Caco-2 (cell line): ENCODE results near the gene KNDC1. TPM values are rescaled to one million over a fixed set of nuclear protein-coding genes. Genes with fewer than 3 reads are reported as not detected.

Source experiments
- BruUV-seq: library from RNA; stranded (reverse); fragments of 400-500 nt; replicated peaks from 2 replicates; lab custom pipeline; 2021; lab: Mats Ljungman, UMichigan
- CTCF ChIA-PET: fragments of 300-600 bp; sonication (Branson Sonifier 250); formaldehyde crosslinking; loops from one replicate; lab custom pipeline; 2022; ENCODE audit warnings: antibody characterized with exemption; lab: Charles Lee
- POLR2A ChIA-PET: fragments of 300-600 bp; sonication (Branson Sonifier 250); formaldehyde crosslinking; loops from one replicate; lab custom pipeline; 2022; ENCODE audit warnings: antibody characterized with exemption; lab: Charles Lee
- DNase-seq, 2 experiments: peaks; one replicate each; pipeline versions ENCODE4 v3.0.0 to v3.0.0-alpha.2; 2020 to 2022
- H3K27me3 ChIP-seq: replicated peaks from 2 replicates; pipeline ENCODE4 v1.6.0; 2011; ENCODE audit warnings: low read length; ENCODE audit not compliant: control insufficient read depth, insufficient read depth
- H3K36me3 ChIP-seq: 2 replicates; pipeline ENCODE4 v1.5.1; 2011; ENCODE audit warnings: low read length; ENCODE audit not compliant: control insufficient read depth, insufficient read depth
- H3K4me1 ChIP-seq: fragments of 250-450 bp; sonication (Bioruptor Pico); 2 replicates; pipeline ENCODE4 v1.5.1; 2020; ENCODE audit warnings: mild to moderate bottlenecking
- H3K4me3 ChIP-seq: 2 replicates; pipeline ENCODE4 v1.5.1; 2011; ENCODE audit warnings: low read depth, mild to moderate bottlenecking, control low read depth, low read length
- H3K9me3 ChIP-seq: fragments of 250-450 bp; sonication (Bioruptor Pico); 2 replicates; pipeline ENCODE4 v1.5.1; 2020; ENCODE audit warnings: mild to moderate bottlenecking, moderate library complexity
- H3K27ac Mint-ChIP-seq: one replicate; pipeline ENCODE4 v1.8.0; 2022; ENCODE audit warnings: mixed read lengths; ENCODE audit not compliant: unreplicated experiment
- H3K27me3 Mint-ChIP-seq: one replicate; pipeline ENCODE4 v1.8.0; 2022; ENCODE audit warnings: mixed read lengths; ENCODE audit not compliant: insufficient read depth, unreplicated experiment
- H3K36me3 Mint-ChIP-seq: one replicate; pipeline ENCODE4 v1.8.0; 2022; ENCODE audit warnings: mild to moderate bottlenecking, mixed read lengths; ENCODE audit not compliant: insufficient read depth, unreplicated experiment
- H3K4me1 Mint-ChIP-seq: one replicate; pipeline ENCODE4 v1.8.0; 2022; ENCODE audit warnings: low read depth, mixed read lengths; ENCODE audit not compliant: unreplicated experiment
- H3K4me3 Mint-ChIP-seq: one replicate; pipeline ENCODE4 v1.8.0; 2022; ENCODE audit warnings: mild to moderate bottlenecking, moderate library complexity, mixed read lengths; ENCODE audit not compliant: unreplicated experiment
- H3K9me3 Mint-ChIP-seq: one replicate; pipeline ENCODE4 v1.8.0; 2022; ENCODE audit warnings: mixed read lengths; ENCODE audit not compliant: unreplicated experiment
- CTCF ChIP-seq, 2 experiments: fragments of 200-600 bp in 1 of 2; IDR thresholded peaks; 1 replicate in 1 of 2; 2 replicates in 1 of 2; pipeline versions ENCODE4 v1.5.1 to v1.8.0; 2011 to 2022; ENCODE audit warnings: antibody characterized with exemption in 1 of 2, control low read depth in 1 of 2, inconsistent platforms in 1 of 2, low read depth in 1 of 2, low read length in 1 of 2, mild to moderate bottlenecking in 1 of 2, moderate library complexity in 1 of 2; ENCODE audit not compliant: insufficient read depth in 1 of 2, severe bottlenecking in 1 of 2, unreplicated experiment in 1 of 2
- intact Hi-C: fragments of 100-400 bp; cut with micrococcal nuclease; formaldehyde crosslinking; loops from one replicate; pipeline ENCODE4 v1.10.0; 2022; ENCODE audit not compliant: unreplicated experiment
- total RNA-seq: library from RNA; stranded (reverse); gene quantifications from 2 replicates; pipeline ENCODE4 v1.2.3, GENCODE V29; 2022

KNDC1 gene
- total RNA-seq, 1 experiment from 2014 or later = 3.2 TPM

GRCh38 chr10:133165556-133166503 is 5.8 kb downstream of the KNDC1 start:
- no peaks in the 10 kb centered on the region for H3K4me1 Mint-ChIP-seq
- H3K27ac Mint-ChIP-seq = no peak overlapping the region
- CTCF ChIA-PET = interaction anchor here (0.6 kb wide), 1 partner anchor 79 kb away, joined by 3 read pairs; no protein-coding TSS in a partner anchor
- no peak overlapping the region for H3K4me3 Mint-ChIP-seq
- POLR2A ChIA-PET = no interaction called here
- H3K9me3 Mint-ChIP-seq = no peaks in the 10 kb centered on the region
- H3K27me3 Mint-ChIP-seq = no peaks in the 10 kb centered on the region
- H3K36me3 Mint-ChIP-seq = no peaks in the 10 kb centered on the region
- Histone ChIP-seq H3K4me1 (peaks cover 28% of the 10 kb centered on the region), H3K9me3 (no peaks in the 10 kb centered on the region), H3K27me3 (no peaks in the 10 kb centered on the region; the same call in 1 of the 2 replicates), H3K36me3 (no peaks in the 10 kb centered on the region), H3K4me3 (no peak overlapping the region)
- DNase-seq = peak in 1 of 2 experiments; percentile 26
- no peak for TF ChIP-seq CTCF (IDR thresholded peaks at IDR 0.05; ENCODE audit: insufficient read depth in 1 of 2, low read depth in 1 of 2, low read length in 1 of 2, severe bottlenecking in 1 of 2, unreplicated experiment in 1 of 2)
- no TSS peak for BruUV-seq
- intact Hi-C loops = no loop called here

- H3K4me1 Mint-ChIP-seq = no peaks in the 10 kb centered on the region
- peaks cover 21% of the 10 kb centered on the region for H3K4me1 ChIP-seq
- no TSS peak for BruUV-seq
- no peaks in the 10 kb centered on the region for H3K9me3 ChIP-seq
- intact Hi-C loops = no loop called here
- ChIA-PET POLR2A (no interaction called here), CTCF (no interaction called here)
- DNase-seq = no peak
- H3K27ac Mint-ChIP-seq = no peak overlapping the region
- H3K27me3 ChIP-seq = no peaks in the 10 kb centered on the region
- H3K4me3 ChIP-seq = no peak overlapping the region
- H3K4me3 Mint-ChIP-seq = no peak overlapping the region
- no peaks in the 10 kb centered on the region for H3K27me3 Mint-ChIP-seq
- H3K36me3 Mint-ChIP-seq = no peaks in the 10 kb centered on the region
- no peaks in the 10 kb centered on the region for H3K9me3 Mint-ChIP-seq
- H3K36me3 ChIP-seq = no peaks in the 10 kb centered on the region
- TF ChIP-seq CTCF (IDR thresholded peaks at IDR 0.05; ENCODE audit: insufficient read depth in 1 of 2, low read depth in 1 of 2, low read length in 1 of 2, severe bottlenecking in 1 of 2, unreplicated experiment in 1 of 2) = no peak
These were observed 6.4 kb downstream of the KNDC1 start for GRCh38 chr10:133166504-133166827.

- Mint-ChIP-seq H3K27me3 (no peaks in the 10 kb centered on the region), H3K27ac (no peak overlapping the region), H3K36me3 (no peaks in the 10 kb centered on the region), H3K4me1 (no peaks in the 10 kb centered on the region), H3K9me3 (no peaks in the 10 kb centered on the region), H3K4me3 (no peak overlapping the region)
- CTCF ChIA-PET = no interaction called here
- POLR2A ChIA-PET = no interaction called here
- DNase-seq = peak in 1 of 2 experiments; percentile 34
- no peaks in the 10 kb centered on the region for H3K9me3 ChIP-seq
- peaks cover 15% of the 10 kb centered on the region for H3K4me1 ChIP-seq
- H3K27me3 ChIP-seq = no peaks in the 10 kb centered on the region
- BruUV-seq = no TSS peak
- TF ChIP-seq CTCF (IDR thresholded peaks at IDR 0.05; ENCODE audit: insufficient read depth in 1 of 2, low read depth in 1 of 2, low read length in 1 of 2, severe bottlenecking in 1 of 2, unreplicated experiment in 1 of 2) = no peak
- intact Hi-C loops = no loop called here
- no peak overlapping the region for H3K4me3 ChIP-seq
- no peaks in the 10 kb centered on the region for H3K36me3 ChIP-seq
These were observed 7.0 kb downstream of the KNDC1 start for GRCh38 chr10:133166828-133167692.
